PC-9 (cell line): ENCODE data around the gene MLXIPL.

Experiments used
- EZH2 ChIP-seq: fragments of 200-600 bp; sonication (generic); IDR thresholded peaks from 2 replicates; pipeline ENCODE4 v1.8.0; 2017; ENCODE audit warnings: antibody characterized with exemption, low read depth
- TF ChIP-seq, protein P1 (sequence below): fragments of 200-600 bp; sonication (generic); conservative IDR thresholded peaks from 2 replicates; pipeline ENCODE4 v1.6.1; 2017; ENCODE audit warnings: mixed run types, antibody characterized with exemption, mild to moderate bottlenecking, moderate library complexity

DNA sequence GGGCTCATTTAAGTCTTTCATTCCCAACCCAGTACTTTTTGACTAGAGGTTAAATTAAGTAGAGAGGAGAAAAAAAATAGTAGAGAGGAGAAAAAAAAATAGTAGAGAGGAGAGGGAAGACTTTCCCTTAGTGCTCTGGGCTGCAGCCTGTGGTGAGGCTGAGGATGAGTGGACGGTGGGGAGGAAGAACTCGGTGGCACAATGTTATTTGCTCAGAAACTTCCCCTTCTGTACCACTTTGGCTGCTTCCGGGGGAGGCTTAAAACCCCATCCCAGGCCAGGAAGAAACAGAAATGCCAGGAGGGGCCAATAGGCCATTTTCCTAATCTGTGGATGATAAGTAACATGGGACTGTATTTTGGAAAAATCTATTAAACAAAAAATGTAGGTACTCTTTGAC is 14.6 kb upstream of the MLXIPL start:
- TF ChIP-seq, protein P1, sequence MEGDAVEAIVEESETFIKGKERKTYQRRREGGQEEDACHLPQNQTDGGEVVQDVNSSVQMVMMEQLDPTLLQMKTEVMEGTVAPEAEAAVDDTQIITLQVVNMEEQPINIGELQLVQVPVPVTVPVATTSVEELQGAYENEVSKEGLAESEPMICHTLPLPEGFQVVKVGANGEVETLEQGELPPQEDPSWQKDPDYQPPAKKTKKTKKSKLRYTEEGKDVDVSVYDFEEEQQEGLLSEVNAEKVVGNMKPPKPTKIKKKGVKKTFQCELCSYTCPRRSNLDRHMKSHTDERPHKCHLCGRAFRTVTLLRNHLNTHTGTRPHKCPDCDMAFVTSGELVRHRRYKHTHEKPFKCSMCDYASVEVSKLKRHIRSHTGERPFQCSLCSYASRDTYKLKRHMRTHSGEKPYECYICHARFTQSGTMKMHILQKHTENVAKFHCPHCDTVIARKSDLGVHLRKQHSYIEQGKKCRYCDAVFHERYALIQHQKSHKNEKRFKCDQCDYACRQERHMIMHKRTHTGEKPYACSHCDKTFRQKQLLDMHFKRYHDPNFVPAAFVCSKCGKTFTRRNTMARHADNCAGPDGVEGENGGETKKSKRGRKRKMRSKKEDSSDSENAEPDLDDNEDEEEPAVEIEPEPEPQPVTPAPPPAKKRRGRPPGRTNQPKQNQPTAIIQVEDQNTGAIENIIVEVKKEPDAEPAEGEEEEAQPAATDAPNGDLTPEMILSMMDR: no peak
- no peak for TF ChIP-seq EZH2
